Measurements from ENCODE around the gene MED29. TPM values are rescaled to one million over a fixed set of nuclear protein-coding genes. Genes with fewer than 3 reads are reported as not detected.

Gene MED29
- total RNA-seq, 1 experiment from 2014 or later: 32.0 TPM

GRCh38 chr19:39427707-39428106, 36.5 kb downstream of the MED29 start:
- TF ChIP-seq ELF1 (IDR thresholded peaks at IDR 0.05; ENCODE audit: borderline replicate concordance, low read depth): no peak
- TF ChIP-seq SP1 (IDR thresholded peaks at IDR 0.05; ENCODE audit: low read depth): no peak
- TF ChIP-seq EZH2 (IDR thresholded peaks at IDR 0.05): no peak
- TF ChIP-seq CBX3 (IDR thresholded peaks at IDR 0.05; ENCODE audit: low read depth): no peak
- no peak overlapping the region for H3K4me3 ChIP-seq (replicated peaks in 1 of 2; ENCODE audit: low read depth in 1 of 2, low read length in 2 of 2)
- ChIA-PET RAD21 (ENCODE audit: low non-redundant PET in 1 of 2, low total read pairs in 2 of 2, uncharacterized antibody in 2 of 2, unreplicated experiment in 2 of 2) (no interaction called here), POLR2A (interaction anchor here (0.7 to 6.0 kb wide), 5 partner anchors 8 to 24 kb away, joined by 3 to 33 read pairs (median 4); partner anchors contain the start of genes RPS16 and ZFP36), CTCF (interaction anchor here (1.3 to 1.4 kb wide), 2 partner anchors 13 to 29 kb away, joined by 5 read pairs; no protein-coding TSS in a partner anchor)
- H3K27me3 ChIP-seq (ENCODE audit: insufficient read depth, low read length): no peaks in the 10 kb centered on the region
- no peaks in the 10 kb centered on the region; the same call in 1 of the 2 replicates for H4K20me1 ChIP-seq (ENCODE audit: insufficient read depth)
- H3K4me2 ChIP-seq (ENCODE audit: low read length): peak overlapping the region; percentile 59
- no peak overlapping the region for H2AFZ ChIP-seq (ENCODE audit: low read depth, low read length, poor library complexity, severe bottlenecking)
- no peak for DNase-seq (ENCODE audit: low read depth, low spot score)
- no peaks in the 10 kb centered on the region for H3K9me2 ChIP-seq (ENCODE audit: insufficient read depth)
- no peak for ATAC-seq
- H3K4me1 ChIP-seq (ENCODE audit: control insufficient read depth in 1 of 2, insufficient read depth in 2 of 2, low read length in 2 of 2): peaks cover 49 to 53% of the 10 kb centered on the region in 2 experiments
- peaks cover 5% of the 10 kb centered on the region; the same call in 1 of the 2 replicates for H3K79me2 ChIP-seq (ENCODE audit: insufficient read depth, low read length)
- no TSS peak for BruUV-seq (replicated peaks)
- H3K36me3 ChIP-seq (ENCODE audit: control insufficient read depth in 1 of 2, insufficient read depth in 2 of 2, low read length in 2 of 2): peaks cover 4 to 5% of the 10 kb centered on the region in 2 experiments; a peak in 3 of 4 replicates
- peak overlapping the region; percentile 61 for H3K9ac ChIP-seq (ENCODE audit: low read length)
- no peaks in the 10 kb centered on the region for H3K9me3 ChIP-seq (ENCODE audit: control insufficient read depth in 1 of 2, insufficient read depth in 1 of 2, low read depth in 1 of 2, low read length in 2 of 2)
- intact Hi-C loops (cut with micrococcal nuclease): no loop called here
- H3K27ac ChIP-seq (ENCODE audit: low read depth, low read length): peak overlapping the region; percentile 77; the same call in 1 of the 2 replicates

GRCh38 chr19:39428283-39429112, 37.3 kb downstream of the MED29 start:
- Histone ChIP-seq H3K9me3 (ENCODE audit: control insufficient read depth in 1 of 2, insufficient read depth in 1 of 2, low read depth in 1 of 2, low read length in 2 of 2) (no peaks in the 10 kb centered on the region), H3K9ac (ENCODE audit: low read length) (peak overlapping the region; percentile 61), H3K79me2 (ENCODE audit: insufficient read depth, low read length) (peaks cover 13% of the 10 kb centered on the region), H3K9me2 (ENCODE audit: insufficient read depth) (no peaks in the 10 kb centered on the region), H3K4me2 (ENCODE audit: low read length) (peak overlapping the region; percentile 59), H3K36me3 (ENCODE audit: control insufficient read depth in 1 of 2, insufficient read depth in 2 of 2, low read length in 2 of 2) (peaks cover 12 to 13% of the 10 kb centered on the region in 2 experiments; a peak in 3 of 4 replicates), H3K27me3 (ENCODE audit: insufficient read depth, low read length) (no peaks in the 10 kb centered on the region), H3K4me3 (replicated peaks in 1 of 2; ENCODE audit: low read depth in 1 of 2, low read length in 2 of 2) (peak overlapping the region in 1 of 2 experiments; percentile 31; a peak in 3 of 4 replicates), H3K4me1 (ENCODE audit: control insufficient read depth in 1 of 2, insufficient read depth in 2 of 2, low read length in 2 of 2) (peaks cover 56 to 61% of the 10 kb centered on the region in 2 experiments), H4K20me1 (ENCODE audit: insufficient read depth) (peaks cover 1% of the 10 kb centered on the region; the same call in 1 of the 2 replicates), H2AFZ (ENCODE audit: low read depth, low read length, poor library complexity, severe bottlenecking) (no peak overlapping the region), H3K27ac (ENCODE audit: low read depth, low read length) (peak overlapping the region; percentile 77)
- RAD21 ChIA-PET (ENCODE audit: low non-redundant PET in 1 of 2, low total read pairs in 2 of 2, uncharacterized antibody in 2 of 2, unreplicated experiment in 2 of 2): no interaction called here
- no peak for DNase-seq (ENCODE audit: low read depth, low spot score)
- TF ChIP-seq EZH2 (IDR thresholded peaks at IDR 0.05): no peak
- TF ChIP-seq ZFX (IDR thresholded peaks at IDR 0.05): peak; percentile 25; the same call in 1 of the 2 replicates
- peak; percentile 64 for ATAC-seq
- intact Hi-C loops (cut with micrococcal nuclease): no loop called here
- POLR2A ChIA-PET: interaction anchor here (0.7 to 6.0 kb wide), 9 partner anchors 8 to 37 kb away, joined by 3 to 33 read pairs (median 3); partner anchors contain the start of genes MED29, PAF1, RPS16 and SUPT5H
- BruUV-seq (replicated peaks): no TSS peak
- CTCF ChIA-PET: interaction anchor here (1.3 kb wide), 2 partner anchors 14 to 30 kb away, joined by 5 to 6 read pairs; no protein-coding TSS in a partner anchor
